Measurements from ENCODE around the gene MS4A4E.

MS4A4E gene

DNA sequence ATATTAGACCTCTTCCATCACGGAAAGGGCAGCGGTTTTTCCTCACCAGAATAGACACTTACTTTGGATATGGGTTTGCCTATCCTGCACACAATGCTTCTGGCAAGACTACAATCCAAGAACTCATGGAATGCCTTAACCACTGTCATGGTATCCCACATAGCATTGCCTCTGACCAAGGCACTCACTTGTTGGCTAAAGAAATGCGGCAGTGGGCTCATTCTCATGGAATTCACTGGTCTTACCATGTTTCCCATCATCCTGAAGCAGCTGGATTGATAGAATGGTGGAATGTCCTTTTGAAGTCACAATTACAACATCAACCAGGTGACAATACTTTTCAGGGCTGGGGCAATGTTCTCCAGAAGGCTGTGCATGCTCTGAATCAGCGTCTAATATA lies 20.8 kb downstream of the MS4A4E start:
- TF ChIP-seq, protein P1, sequence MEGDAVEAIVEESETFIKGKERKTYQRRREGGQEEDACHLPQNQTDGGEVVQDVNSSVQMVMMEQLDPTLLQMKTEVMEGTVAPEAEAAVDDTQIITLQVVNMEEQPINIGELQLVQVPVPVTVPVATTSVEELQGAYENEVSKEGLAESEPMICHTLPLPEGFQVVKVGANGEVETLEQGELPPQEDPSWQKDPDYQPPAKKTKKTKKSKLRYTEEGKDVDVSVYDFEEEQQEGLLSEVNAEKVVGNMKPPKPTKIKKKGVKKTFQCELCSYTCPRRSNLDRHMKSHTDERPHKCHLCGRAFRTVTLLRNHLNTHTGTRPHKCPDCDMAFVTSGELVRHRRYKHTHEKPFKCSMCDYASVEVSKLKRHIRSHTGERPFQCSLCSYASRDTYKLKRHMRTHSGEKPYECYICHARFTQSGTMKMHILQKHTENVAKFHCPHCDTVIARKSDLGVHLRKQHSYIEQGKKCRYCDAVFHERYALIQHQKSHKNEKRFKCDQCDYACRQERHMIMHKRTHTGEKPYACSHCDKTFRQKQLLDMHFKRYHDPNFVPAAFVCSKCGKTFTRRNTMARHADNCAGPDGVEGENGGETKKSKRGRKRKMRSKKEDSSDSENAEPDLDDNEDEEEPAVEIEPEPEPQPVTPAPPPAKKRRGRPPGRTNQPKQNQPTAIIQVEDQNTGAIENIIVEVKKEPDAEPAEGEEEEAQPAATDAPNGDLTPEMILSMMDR (IDR thresholded peaks at IDR 0.05; ENCODE audit: borderline replicate concordance, insufficient read depth, low read depth, low read length) = no peak
- H3K4me3 ChIP-seq (ENCODE audit: low read depth, low read length) = no peak overlapping the region

DNA sequence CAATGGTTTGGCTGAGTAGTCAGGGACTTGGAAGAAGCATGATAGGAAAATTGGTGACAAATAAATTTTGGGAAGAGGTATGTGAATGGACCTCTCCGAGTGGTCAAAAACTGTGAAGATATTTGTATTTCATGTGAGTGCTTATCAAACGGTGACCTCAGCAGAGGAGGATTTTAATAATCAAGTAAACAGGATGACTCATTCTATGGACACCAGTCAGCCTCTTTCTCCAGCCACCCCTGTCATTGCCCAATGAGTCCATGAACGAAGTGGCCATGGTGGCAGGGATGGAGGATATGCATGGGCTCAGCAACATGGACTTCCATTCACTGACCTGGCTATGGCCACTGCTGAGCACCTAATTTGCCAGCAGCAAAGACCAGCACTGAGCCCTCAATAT lies 21.2 kb downstream of the MS4A4E start:
- TF ChIP-seq, protein P1 (IDR thresholded peaks at IDR 0.05; ENCODE audit: borderline replicate concordance, insufficient read depth, low read depth, low read length) = no peak
- no peak overlapping the region for H3K4me3 ChIP-seq (ENCODE audit: low read depth, low read length)

GRCh38 chr11:60221181-60221580 lies 21.8 kb downstream of the MS4A4E start:
- TF ChIP-seq, protein P1 (IDR thresholded peaks at IDR 0.05; ENCODE audit: borderline replicate concordance, insufficient read depth, low read depth, low read length) = no peak
- no peak overlapping the region for H3K4me3 ChIP-seq (ENCODE audit: low read depth, low read length)

GRCh38 chr11:60214386-60214785 lies 28.6 kb downstream of the MS4A4E start:
- TF ChIP-seq, protein P1 (IDR thresholded peaks at IDR 0.05; ENCODE audit: borderline replicate concordance, insufficient read depth, low read depth, low read length) = no peak
- H3K4me3 ChIP-seq (ENCODE audit: low read depth, low read length) = no peak overlapping the region

GRCh38 chr11:60211206-60211605 lies 31.7 kb downstream of the MS4A4E start:
- H3K4me3 ChIP-seq (ENCODE audit: low read depth, low read length) = no peak overlapping the region
- TF ChIP-seq, protein P1 (IDR thresholded peaks at IDR 0.05; ENCODE audit: borderline replicate concordance, insufficient read depth, low read depth, low read length) = no peak

GRCh38 chr11:60209977-60210376 lies 33.0 kb downstream of the MS4A4E start:
- H3K4me3 ChIP-seq (ENCODE audit: low read depth, low read length) = no peak overlapping the region
- TF ChIP-seq, protein P1 (IDR thresholded peaks at IDR 0.05; ENCODE audit: borderline replicate concordance, insufficient read depth, low read depth, low read length) = no peak

GRCh38 chr11:60208951-60209350 lies 34.0 kb downstream of the MS4A4E start:
- H3K4me3 ChIP-seq (ENCODE audit: low read depth, low read length) = no peak overlapping the region
- TF ChIP-seq, protein P1 (IDR thresholded peaks at IDR 0.05; ENCODE audit: borderline replicate concordance, insufficient read depth, low read depth, low read length) = no peak

All from GM12875 (cell line).